OCI-LY1 (cell line): Measurements from ENCODE around the gene SLC25A26.

Experiments
- H2AFZ ChIP-seq: fragments of 200-600 bp; sonication (generic), shearing (Covaris generic); 2 replicates; pipeline ENCODE4 v1.6.0; 2014; ENCODE audit warnings: antibody characterized with exemption, mild to moderate bottlenecking, low read length
- H3F3A ChIP-seq: fragments of 200-600 bp; sonication (generic), shearing (Covaris generic); 2 replicates; pipeline ENCODE4 v1.6.0; 2014; ENCODE audit warnings: mild to moderate bottlenecking, antibody characterized with exemption, low read length, moderate library complexity; ENCODE audit not compliant: insufficient read depth
- H3K27ac ChIP-seq: fragments of 200-600 bp; sonication (generic); 2 replicates; pipeline ENCODE4 v1.5.1; 2014; ENCODE audit warnings: low read length, mixed run types, mild to moderate bottlenecking, low read depth; ENCODE audit not compliant: poor library complexity, severe bottlenecking
- H3K27me3 ChIP-seq: fragments of 200-600 bp; sonication (generic); 2 replicates; pipeline ENCODE4 v1.6.0; 2014; ENCODE audit warnings: antibody characterized with exemption, mild to moderate bottlenecking, low read length, moderate library complexity; ENCODE audit not compliant: insufficient read depth
- H3K36me3 ChIP-seq: fragments of 200-600 bp; sonication (generic); 2 replicates; pipeline ENCODE4 v1.6.1; 2014; ENCODE audit warnings: mild to moderate bottlenecking, antibody characterized with exemption, low read length, moderate library complexity, mixed read lengths; ENCODE audit not compliant: insufficient read depth
- H3K4me1 ChIP-seq: fragments of 200-600 bp; sonication (generic); 2 replicates; pipeline ENCODE4 v1.5.1; 2014; ENCODE audit warnings: mild to moderate bottlenecking, low read length, moderate library complexity; ENCODE audit not compliant: insufficient read depth, severe bottlenecking
- H3K4me2 ChIP-seq: fragments of 200-600 bp; sonication (generic), shearing (Covaris generic); 2 replicates; pipeline ENCODE4 v1.6.1; 2014; ENCODE audit warnings: low read length
- H3K4me3 ChIP-seq: fragments of 200-600 bp; sonication (generic); 2 replicates; pipeline ENCODE4 v1.5.1; 2014; ENCODE audit warnings: low read length, low read depth, mild to moderate bottlenecking, mixed read lengths; ENCODE audit not compliant: poor library complexity, severe bottlenecking
- H3K79me2 ChIP-seq: fragments of 200-600 bp; shearing (Covaris generic); 2 replicates; pipeline ENCODE4 v1.6.1; 2016; ENCODE audit warnings: mixed run types, low read length, mixed read lengths; ENCODE audit not compliant: insufficient read depth
- H3K9ac ChIP-seq: fragments of 200-600 bp; sonication (generic), shearing (Covaris generic); 2 replicates; pipeline ENCODE4 v1.6.1; 2014; ENCODE audit warnings: mild to moderate bottlenecking, low read length, mixed read lengths
- H3K9me2 ChIP-seq: fragments of 200-600 bp; sonication (generic), shearing (Covaris generic); 2 replicates; pipeline ENCODE4 v1.6.1; 2014; ENCODE audit warnings: low read depth, mild to moderate bottlenecking, low read length, mixed read lengths
- H3K9me3 ChIP-seq: fragments of 200-600 bp; shearing (Covaris generic); 2 replicates; pipeline ENCODE4 v1.6.1; 2014; ENCODE audit warnings: low read length, mixed read lengths
- H4K20me1 ChIP-seq: fragments of 200-600 bp; sonication (generic), shearing (Covaris generic); 2 replicates; pipeline ENCODE4 v1.6.0; 2016; ENCODE audit warnings: mild to moderate bottlenecking, low read length; ENCODE audit not compliant: insufficient read depth
- CTCF ChIP-seq: fragments of 200-600 bp; sonication (generic), shearing (Covaris generic); IDR thresholded peaks from 2 replicates; pipeline ENCODE4 v1.5.1; 2017; ENCODE audit warnings: mild to moderate bottlenecking, antibody characterized with exemption, low read length, moderate library complexity, mixed read lengths
- EZH2 ChIP-seq: fragments of 200-600 bp; sonication (generic), shearing (Covaris generic); IDR thresholded peaks from 2 replicates; pipeline ENCODE4 v1.8.0; 2017; ENCODE audit warnings: borderline replicate concordance, mixed run types, mild to moderate bottlenecking, antibody characterized with exemption, low read length, moderate library complexity, mixed read lengths

Gene SLC25A26

GRCh38 chr3:66265649-66266048, 44.8 kb downstream of the SLC25A26 start:
- no peak overlapping the region for H3K9ac ChIP-seq
- no peaks in the 10 kb centered on the region for H3K9me2 ChIP-seq
- H4K20me1 ChIP-seq, result no peaks in the 10 kb centered on the region
- H3K4me2 ChIP-seq, result no peak overlapping the region
- no peak overlapping the region for H3K27ac ChIP-seq
- TF ChIP-seq EZH2, result no peak
- TF ChIP-seq CTCF, result no peak
- peaks cover 9% of the 10 kb centered on the region; the same call in 1 of the 2 replicates for H3K36me3 ChIP-seq
- H2AFZ ChIP-seq, result no peak overlapping the region
- 0 out of 2 replicates have a peak, but pooled peaks cover 2% of the 10 kb centered on the region for H3K9me3 ChIP-seq
- H3K27me3 ChIP-seq, result no peaks in the 10 kb centered on the region
- peaks cover 7% of the 10 kb centered on the region for H3K4me1 ChIP-seq
- no peaks in the 10 kb centered on the region for H3F3A ChIP-seq
- H3K4me3 ChIP-seq, result no peak overlapping the region
- H3K79me2 ChIP-seq, result no peaks in the 10 kb centered on the region

GRCh38 chr3:66266551-66266950, 45.8 kb downstream of the SLC25A26 start:
- Histone ChIP-seq H3K79me2 (no peaks in the 10 kb centered on the region), H3K9ac (no peak overlapping the region), H3K9me2 (no peaks in the 10 kb centered on the region), H2AFZ (no peak overlapping the region), H3F3A (no peaks in the 10 kb centered on the region), H3K27me3 (no peaks in the 10 kb centered on the region), H3K9me3 (0 out of 2 replicates have a peak, but pooled peaks cover 2% of the 10 kb centered on the region), H3K4me1 (peaks cover 7% of the 10 kb centered on the region), H4K20me1 (no peaks in the 10 kb centered on the region), H3K4me3 (no peak overlapping the region), H3K27ac (no peak overlapping the region), H3K4me2 (no peak overlapping the region), H3K36me3 (peaks cover 9% of the 10 kb centered on the region; the same call in 1 of the 2 replicates)
- TF ChIP-seq CTCF (no peak), EZH2 (no peak)

- Histone ChIP-seq H3K4me2 (no peak overlapping the region), H3K4me3 (no peak overlapping the region), H3K79me2 (no peaks in the 10 kb centered on the region), H3K9me2 (no peaks in the 10 kb centered on the region), H3K9ac (no peak overlapping the region), H3K27me3 (no peaks in the 10 kb centered on the region), H3K4me1 (peaks cover 7% of the 10 kb centered on the region), H3K9me3 (0 out of 2 replicates have a peak, but pooled peaks cover 2% of the 10 kb centered on the region), H3K36me3 (peaks cover 9% of the 10 kb centered on the region; the same call in 1 of the 2 replicates), H3F3A (no peaks in the 10 kb centered on the region), H3K27ac (no peak overlapping the region), H2AFZ (no peak overlapping the region), H4K20me1 (no peaks in the 10 kb centered on the region)
- TF ChIP-seq CTCF, result no peak
- TF ChIP-seq EZH2, result no peak
Measured at GRCh38 chr3:66267031-66267430, 46.2 kb downstream of the SLC25A26 start.
